Keratinocyte (primary cell): ENCODE measurements around the gene POLDIP2.

Source experiments
- CTCF ChIP-seq, 3 experiments: IDR thresholded peaks in 1 of 3; conservative IDR thresholded peaks in 1 of 3; optimal IDR thresholded peaks in 1 of 3; 2 replicates in 2 of 3; 3 replicates in 1 of 3; pipeline versions ENCODE3 to v1.5.1; 2011; ENCODE audit warnings: low read length in 3 of 3, mild to moderate bottlenecking in 3 of 3, moderate library complexity in 2 of 3, control low read depth in 1 of 3, inconsistent platforms in 1 of 3; ENCODE audit not compliant: insufficient read depth in 2 of 3; ENCODE audit errors: extremely low read depth in 1 of 3
- EZH2 ChIP-seq: IDR thresholded peaks from one replicate; pipeline ENCODE4 v1.6.1; 2012; ENCODE audit warnings: inconsistent platforms, mild to moderate bottlenecking, low read length, moderate library complexity

GRCh38 chr17:28379814-28380801, 22.8 kb upstream of the POLDIP2 start:
- no peak for TF ChIP-seq CTCF (optimal IDR thresholded peaks at IDR 0.05 in 1 of 3, IDR thresholded peaks at IDR 0.05 in 1 of 3, conservative IDR thresholded peaks at IDR 0.05 in 1 of 3; ENCODE audit: extremely low read depth in 1 of 3, insufficient read depth in 2 of 3, low read length in 3 of 3)
- no peak for TF ChIP-seq EZH2
